ENCODE measurements around the gene MRPL53.
A peak's percentile ranks its signal among the peaks of the same experiment; 100 is the strongest.

Gene MRPL53

DNA sequence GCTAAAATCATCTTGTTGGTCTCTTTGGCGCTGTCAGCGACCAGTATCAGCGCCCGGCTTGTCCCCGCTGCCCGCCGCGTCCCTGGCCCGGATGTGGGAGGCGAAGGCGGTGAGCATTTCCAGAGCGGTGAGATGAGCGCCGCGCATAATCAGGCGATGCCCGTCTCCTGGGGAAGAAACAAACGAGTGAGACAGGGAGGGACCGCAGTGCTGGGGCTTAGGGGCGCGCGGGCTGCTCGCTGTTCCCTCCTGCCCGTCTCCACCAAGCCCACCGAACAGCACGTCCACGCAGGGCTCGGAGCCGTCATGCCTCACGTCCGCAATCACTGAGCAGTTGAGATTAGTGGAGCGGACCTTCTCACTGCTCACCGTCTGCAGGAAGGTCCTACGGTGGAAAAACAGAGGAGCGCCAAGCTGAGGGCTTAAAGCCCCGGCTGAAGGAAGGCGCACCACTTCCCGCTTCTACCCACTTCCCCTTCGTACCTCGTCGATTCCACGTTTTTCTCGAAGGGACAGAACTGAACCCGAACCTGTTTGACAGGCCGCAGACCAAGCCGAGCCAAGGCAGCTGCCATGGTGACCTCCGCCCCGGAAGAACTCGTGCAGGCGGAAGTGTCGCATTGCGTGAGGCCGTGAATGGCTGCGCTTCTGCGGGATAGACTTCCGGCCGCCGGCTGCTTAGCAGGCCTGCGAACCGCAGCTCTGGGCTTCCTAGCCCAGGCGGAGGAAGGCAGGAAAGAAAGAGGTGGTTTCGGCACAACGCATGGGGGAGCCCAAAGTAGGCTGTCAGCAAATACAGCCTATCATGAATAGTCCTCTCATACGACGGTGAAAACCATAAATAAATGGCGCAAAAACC is at the start of gene MRPL53:
TSS of gene MRPL53 (minus strand) at position 595 of the 859 bp plus-strand sequence. CDS start at position 575, 20 bp downstream.
- DNase-seq, result peak; percentile 91
- in situ Hi-C loops (cut with HindIII; ENCODE audit: low pct_ligation_motif_present, low sequenced_read_pairs), result no loop called here
- Histone ChIP-seq H3K4me3 (ENCODE audit: low read depth, low read length) (peak within 1 kb of the TSS; percentile 87), H3K27ac (peak within 1 kb of the TSS; percentile 64), H3K27me3 (replicated peaks) (no peaks in the 10 kb centered on the region), H3K36me3 (replicated peaks) (peaks cover 15% of the 10 kb centered on the region)
- TF ChIP-seq, protein P1, sequence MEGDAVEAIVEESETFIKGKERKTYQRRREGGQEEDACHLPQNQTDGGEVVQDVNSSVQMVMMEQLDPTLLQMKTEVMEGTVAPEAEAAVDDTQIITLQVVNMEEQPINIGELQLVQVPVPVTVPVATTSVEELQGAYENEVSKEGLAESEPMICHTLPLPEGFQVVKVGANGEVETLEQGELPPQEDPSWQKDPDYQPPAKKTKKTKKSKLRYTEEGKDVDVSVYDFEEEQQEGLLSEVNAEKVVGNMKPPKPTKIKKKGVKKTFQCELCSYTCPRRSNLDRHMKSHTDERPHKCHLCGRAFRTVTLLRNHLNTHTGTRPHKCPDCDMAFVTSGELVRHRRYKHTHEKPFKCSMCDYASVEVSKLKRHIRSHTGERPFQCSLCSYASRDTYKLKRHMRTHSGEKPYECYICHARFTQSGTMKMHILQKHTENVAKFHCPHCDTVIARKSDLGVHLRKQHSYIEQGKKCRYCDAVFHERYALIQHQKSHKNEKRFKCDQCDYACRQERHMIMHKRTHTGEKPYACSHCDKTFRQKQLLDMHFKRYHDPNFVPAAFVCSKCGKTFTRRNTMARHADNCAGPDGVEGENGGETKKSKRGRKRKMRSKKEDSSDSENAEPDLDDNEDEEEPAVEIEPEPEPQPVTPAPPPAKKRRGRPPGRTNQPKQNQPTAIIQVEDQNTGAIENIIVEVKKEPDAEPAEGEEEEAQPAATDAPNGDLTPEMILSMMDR (IDR thresholded peaks at IDR 0.05; ENCODE audit: low read depth, low read length, missing control alignments), result no peak

DNA sequence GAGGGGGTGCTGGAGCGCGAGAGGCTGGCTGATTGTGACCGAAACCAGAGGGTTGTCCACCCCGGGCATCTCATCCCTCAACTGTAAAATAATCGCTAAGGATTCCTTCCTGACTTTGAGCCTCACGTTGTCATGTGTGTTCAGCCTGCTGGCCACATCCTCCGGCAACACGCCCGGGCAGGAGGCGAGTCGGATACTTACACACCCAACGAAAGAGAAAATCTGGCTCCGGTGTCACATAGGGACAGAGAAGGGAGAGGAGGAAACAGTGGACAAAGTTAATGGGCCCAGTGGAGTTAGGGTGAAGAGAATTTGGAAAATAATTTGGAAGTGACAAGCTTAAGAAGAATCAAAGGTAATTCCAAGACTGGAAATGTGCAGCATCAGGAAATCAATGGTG is 44.2 kb upstream of the MRPL53 start:
- in situ Hi-C loops (cut with HindIII; ENCODE audit: low pct_ligation_motif_present, low sequenced_read_pairs), result no loop called here
- DNase-seq, result no peak
- TF ChIP-seq, protein P1 (IDR thresholded peaks at IDR 0.05; ENCODE audit: low read depth, low read length, missing control alignments), result no peak
- H3K36me3 ChIP-seq (replicated peaks), result no peaks in the 10 kb centered on the region
- peaks cover 67% of the 10 kb centered on the region for H3K27me3 ChIP-seq (replicated peaks)
- H3K4me3 ChIP-seq (ENCODE audit: low read depth, low read length), result no peak overlapping the region
- H3K27ac ChIP-seq, result no peak overlapping the region

- Histone ChIP-seq H3K36me3 (replicated peaks) (no peaks in the 10 kb centered on the region), H3K4me3 (ENCODE audit: low read depth, low read length) (no peak overlapping the region), H3K27ac (no peak overlapping the region), H3K27me3 (replicated peaks) (peaks cover 71% of the 10 kb centered on the region)
- DNase-seq, result peak; percentile 29
- in situ Hi-C loops (cut with HindIII; ENCODE audit: low pct_ligation_motif_present, low sequenced_read_pairs), result no loop called here
- TF ChIP-seq, protein P1 (IDR thresholded peaks at IDR 0.05; ENCODE audit: low read depth, low read length, missing control alignments), result no peak
Measured at GRCh38 chr2:74515981-74516633, 43.6 kb upstream of the MRPL53 start.

- H3K27ac ChIP-seq, result no peak overlapping the region
- no peak overlapping the region for H3K4me3 ChIP-seq (ENCODE audit: low read depth, low read length)
- no peak for DNase-seq
- in situ Hi-C loops (cut with HindIII; ENCODE audit: low pct_ligation_motif_present, low sequenced_read_pairs), result no loop called here
- H3K36me3 ChIP-seq (replicated peaks), result no peaks in the 10 kb centered on the region
- TF ChIP-seq, protein P1 (IDR thresholded peaks at IDR 0.05; ENCODE audit: low read depth, low read length, missing control alignments), result no peak
- peaks cover 72% of the 10 kb centered on the region for H3K27me3 ChIP-seq (replicated peaks)
Measured at GRCh38 chr2:74515271-74515980, 42.9 kb upstream of the MRPL53 start.

- TF ChIP-seq, protein P1 (IDR thresholded peaks at IDR 0.05; ENCODE audit: low read depth, low read length, missing control alignments), result no peak
- in situ Hi-C loops (cut with HindIII; ENCODE audit: low pct_ligation_motif_present, low sequenced_read_pairs), result no loop called here
- H3K4me3 ChIP-seq (ENCODE audit: low read depth, low read length), result no peak within 1 kb of the TSS
Measured at GRCh38 chr2:74514368-74515270, 42.1 kb upstream of the MRPL53 start, which contains the start of gene TLX2. TSS of gene TLX2 (plus strand) at chr2:74514450. CDS start at chr2:74514807, 357 bp downstream.

More at GRCh38 chr2:74514368-74515270, 42.1 kb upstream of the MRPL53 start, which contains the start of gene TLX2:
- Histone ChIP-seq H3K27ac (no peak within 1 kb of the TSS), H3K36me3 (replicated peaks) (no peaks in the 10 kb centered on the region), H3K27me3 (replicated peaks) (peaks cover 68% of the 10 kb centered on the region)
- DNase-seq, result no peak
